ENCODE data around the gene TRIM39.

Gene TRIM39

DNA sequence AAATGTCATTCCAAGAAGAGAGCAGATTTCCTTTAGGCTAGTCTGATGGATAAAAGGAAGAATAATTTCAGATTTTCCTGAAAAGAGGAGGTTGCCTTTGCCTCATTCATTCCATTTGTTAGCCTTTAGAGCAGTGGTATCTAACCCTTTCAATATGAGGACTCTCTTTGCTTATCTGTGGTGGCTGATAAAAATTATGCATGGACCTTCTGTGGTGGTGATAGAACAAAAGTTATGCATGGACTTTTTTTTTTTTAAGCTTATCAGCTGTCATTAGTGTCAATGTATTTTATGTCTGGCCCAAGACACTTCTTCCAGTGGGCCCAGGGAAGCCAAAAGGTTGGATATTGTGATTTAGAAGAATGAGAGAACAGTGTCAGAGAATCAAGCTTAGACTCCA is 1.7 kb downstream of the TRIM39 start:
- no peak for DNase-seq

DNA sequence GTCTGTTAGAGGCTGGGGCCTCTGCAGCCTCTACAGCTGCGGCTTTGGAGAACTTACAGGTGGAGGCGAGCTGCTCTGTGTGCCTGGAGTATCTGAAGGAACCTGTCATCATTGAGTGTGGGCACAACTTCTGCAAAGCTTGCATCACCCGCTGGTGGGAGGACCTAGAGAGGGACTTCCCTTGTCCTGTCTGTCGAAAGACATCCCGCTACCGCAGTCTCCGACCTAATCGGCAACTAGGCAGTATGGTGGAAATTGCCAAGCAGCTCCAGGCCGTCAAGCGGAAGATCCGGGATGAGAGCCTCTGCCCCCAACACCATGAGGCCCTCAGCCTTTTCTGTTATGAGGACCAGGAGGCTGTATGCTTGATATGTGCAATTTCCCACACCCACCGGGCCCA is 2.6 kb downstream of the TRIM39 start:
- DNase-seq, result no peak

DNA sequence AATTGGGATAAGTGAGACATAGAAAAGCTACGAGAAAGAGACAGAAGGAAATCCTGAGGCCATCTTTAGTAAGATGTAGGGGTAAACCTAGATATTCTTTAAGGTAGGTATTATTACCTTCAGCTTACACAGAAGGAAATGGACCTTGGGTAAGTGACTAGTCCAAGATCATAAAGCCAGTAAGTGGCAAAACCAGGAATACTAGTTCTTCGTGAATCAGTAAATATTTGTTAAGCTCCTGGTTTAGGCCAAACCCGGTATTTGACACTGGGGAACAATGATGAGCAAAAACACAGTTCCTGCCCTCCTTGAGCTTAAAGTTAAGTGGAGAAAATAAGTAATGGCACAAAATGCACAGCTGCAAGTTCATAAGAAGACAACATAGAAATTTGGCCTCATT is 5.3 kb downstream of the TRIM39 start:
- no peak for DNase-seq

DNA sequence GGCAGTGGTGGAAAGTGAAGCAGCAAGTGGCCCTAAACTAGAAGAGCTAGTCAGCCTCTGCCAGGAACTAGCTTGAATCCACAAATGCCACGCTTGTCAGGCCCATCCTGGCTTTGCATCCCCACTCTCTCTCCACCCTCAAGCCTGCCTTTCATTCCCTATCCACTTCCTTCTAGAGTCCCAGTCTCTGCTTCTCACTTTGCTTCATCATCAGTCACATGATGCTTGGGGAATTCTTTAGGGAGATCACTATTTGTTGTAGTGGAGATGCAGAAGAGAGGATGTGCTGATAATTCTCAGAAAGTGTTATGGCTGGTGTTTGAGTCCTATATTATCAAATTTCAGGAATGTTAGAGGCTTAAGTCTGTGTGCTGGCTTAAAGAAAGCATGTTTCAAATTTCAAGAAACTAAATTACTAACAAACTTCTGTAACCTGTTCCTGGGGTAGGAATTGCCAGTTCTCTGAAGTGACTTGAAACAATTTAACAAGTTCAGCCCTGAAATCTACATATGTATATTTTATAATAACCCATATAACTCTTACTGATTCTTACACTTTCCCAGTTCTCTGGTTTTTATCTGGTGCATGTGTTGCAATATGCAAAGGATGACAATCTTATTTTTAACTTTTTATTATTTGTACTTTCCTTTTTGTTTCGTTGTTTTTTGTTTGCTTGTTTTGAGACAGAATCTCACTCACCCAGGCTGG is 7.5 kb downstream of the TRIM39 start:
- no peak for DNase-seq

DNA sequence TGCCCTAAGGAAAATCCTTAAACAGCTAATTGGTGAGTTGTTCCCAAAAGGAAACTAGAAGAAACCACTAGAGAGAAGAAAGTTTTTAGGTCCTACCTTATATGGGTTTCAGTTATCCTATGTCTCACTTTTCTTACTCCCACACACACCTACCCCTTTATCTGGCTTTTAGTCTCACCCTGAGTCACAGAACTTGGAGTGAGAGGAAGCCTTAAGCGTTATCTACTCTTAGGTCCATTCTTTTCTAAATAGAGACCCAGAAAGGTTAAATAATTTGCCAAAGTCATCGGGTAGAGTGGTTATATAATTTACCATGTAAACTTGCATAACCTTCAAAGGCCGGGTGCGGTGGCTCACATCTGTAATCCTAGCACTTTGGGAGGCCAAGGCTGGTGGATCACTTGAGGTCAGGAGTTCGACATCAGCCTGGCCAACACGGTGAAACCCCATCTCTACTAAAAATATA is 13.9 kb downstream of the TRIM39 start:
- no peak for DNase-seq

DNA sequence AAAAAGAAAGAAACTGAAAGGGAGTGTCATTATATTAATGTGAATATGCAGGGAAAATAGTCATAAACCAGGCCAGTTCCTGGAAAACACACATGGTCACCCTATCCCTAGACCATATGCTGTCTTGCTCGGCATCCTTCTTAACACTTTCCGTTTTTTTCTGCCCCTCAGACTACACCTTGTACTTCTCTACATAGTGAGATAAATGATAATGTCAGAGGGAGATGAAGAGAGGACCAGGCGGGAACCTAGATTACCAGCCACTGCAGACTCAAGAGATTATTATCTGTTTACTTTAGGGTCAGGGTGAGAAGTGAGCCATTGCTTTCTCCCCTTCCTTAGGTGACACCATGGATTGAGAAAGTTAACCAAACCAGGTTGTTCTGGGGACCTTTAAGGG is 14.5 kb downstream of the TRIM39 start:
- no peak for DNase-seq

DNA sequence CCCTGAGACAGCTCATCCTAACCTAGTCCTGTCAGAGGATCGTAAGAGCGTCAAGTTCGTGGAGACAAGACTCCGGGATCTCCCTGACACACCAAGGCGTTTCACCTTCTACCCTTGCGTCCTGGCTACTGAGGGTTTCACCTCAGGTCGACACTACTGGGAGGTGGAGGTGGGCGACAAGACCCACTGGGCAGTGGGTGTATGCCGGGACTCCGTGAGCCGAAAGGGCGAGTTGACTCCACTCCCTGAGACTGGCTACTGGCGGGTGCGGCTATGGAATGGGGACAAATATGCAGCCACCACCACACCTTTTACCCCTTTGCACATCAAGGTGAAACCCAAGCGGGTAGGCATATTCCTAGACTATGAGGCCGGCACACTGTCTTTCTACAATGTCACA is 15.0 kb downstream of the TRIM39 start:
- DNase-seq, result no peak

DNA sequence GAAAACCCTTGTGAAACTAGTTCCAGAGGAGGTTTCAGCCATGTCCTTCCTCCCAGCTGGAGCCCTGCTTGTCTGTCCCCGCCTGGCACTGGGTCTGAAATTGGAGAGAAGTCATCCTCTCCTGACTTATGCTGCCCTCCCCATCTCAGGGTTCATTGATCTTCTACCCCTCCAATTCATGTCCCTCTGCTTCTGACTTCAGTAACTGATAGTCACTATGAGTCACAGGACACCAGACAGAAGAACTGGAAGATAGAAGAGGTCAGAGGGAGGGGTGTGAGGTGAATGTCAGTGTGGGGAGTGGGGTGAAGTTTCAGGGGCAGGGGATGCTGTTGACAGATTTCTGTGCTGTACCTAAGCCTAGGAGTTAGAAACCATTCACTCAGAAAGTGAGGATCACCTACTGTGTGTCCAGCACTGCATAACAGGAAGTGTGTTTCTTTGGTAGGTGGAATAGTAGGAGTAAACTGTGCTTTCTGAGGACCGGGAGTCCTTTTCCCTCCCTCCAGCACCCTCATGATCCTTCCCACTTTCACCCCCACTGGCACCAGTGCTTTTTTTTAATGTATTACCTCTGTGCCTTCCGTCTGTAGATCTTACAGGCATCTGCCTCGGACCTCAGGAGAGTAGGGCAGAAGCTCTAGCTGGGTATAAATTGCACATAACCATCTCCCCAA is 17.6 kb downstream of the TRIM39 start:
- no peak for DNase-seq

DNA sequence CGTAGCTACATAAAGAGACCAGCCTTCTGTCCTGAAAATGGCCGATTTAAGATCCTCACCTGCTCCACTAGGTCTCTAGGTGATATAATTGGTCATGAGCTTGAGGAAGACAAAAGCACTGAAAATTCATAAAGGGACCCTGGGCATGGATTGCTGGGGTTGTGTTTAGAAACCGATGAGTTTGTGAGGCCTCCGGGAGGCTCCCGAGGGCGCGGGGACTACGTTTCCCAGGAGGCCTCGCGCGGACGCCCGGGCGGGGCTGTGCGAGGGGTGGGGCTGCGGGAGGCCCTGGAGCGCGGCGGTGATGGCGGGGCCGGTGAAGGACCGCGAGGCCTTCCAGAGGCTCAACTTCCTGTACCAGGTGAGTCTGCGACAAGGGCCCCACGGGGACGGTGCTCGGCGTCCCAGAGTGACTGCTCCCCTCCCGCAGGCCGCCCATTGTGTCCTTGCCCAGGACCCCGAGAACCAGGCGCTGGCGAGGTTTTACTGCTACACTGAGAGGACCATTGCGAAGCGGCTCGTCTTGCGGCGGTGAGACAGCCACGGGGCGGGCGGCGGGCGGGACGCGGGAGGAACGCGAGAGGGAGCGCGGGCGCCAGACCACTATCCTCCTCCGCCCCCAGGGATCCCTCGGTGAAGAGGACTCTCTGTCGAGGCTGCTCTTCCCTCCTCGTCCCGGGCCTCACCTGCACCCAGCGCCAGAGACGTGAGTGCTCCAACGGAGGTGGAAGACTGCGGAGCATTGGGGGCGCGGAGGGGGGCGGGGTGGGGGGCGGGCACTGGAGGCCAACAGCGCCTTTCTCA is 18.3 kb downstream of the TRIM39 start, which contains the start of gene RPP21:
RPP21 (plus strand) TSS at position 289 of the 804 bp plus-strand sequence; CDS start at position 305, 16 bp downstream.
- DNase-seq, result peak; percentile 11

DNA sequence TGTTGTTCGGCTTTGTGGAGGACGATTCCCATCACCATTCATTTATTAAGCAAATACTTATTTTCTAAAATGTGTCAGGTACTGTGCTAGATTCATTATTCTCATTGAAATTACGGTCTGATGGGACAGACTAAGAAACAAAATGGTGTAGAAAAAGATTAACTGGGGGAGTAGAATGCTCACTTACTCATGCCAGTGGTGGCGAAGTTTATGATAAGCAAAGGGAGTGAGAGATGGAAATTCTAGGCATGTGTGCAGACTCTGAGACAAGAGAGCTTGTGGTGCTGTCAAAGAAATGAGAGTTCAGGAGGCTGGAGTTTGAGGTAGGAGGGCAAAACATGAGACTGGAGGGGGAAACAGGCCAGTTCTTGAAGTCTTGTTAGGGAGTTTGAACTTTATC is 19.1 kb downstream of the TRIM39 start:
- no peak for DNase-seq

DNA sequence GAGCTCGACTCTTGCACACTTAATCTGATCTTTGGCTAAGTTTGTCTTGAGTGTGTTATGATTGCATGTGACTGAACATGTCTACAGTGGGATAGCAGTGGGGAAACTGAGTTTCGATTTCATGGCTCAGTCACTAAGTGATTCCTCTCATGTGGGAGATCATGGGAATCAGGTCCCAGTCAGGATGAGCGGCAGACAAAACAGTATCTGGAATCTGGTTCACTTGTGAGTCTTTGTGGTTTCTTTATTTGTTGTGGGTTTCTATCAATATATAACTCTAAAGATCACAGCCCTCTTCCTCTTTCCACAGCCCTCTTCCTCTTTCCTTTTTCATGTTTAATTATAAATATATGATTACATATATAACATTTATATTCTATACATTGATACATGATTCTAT is 22.2 kb downstream of the TRIM39 start:
- no peak for DNase-seq

DNA sequence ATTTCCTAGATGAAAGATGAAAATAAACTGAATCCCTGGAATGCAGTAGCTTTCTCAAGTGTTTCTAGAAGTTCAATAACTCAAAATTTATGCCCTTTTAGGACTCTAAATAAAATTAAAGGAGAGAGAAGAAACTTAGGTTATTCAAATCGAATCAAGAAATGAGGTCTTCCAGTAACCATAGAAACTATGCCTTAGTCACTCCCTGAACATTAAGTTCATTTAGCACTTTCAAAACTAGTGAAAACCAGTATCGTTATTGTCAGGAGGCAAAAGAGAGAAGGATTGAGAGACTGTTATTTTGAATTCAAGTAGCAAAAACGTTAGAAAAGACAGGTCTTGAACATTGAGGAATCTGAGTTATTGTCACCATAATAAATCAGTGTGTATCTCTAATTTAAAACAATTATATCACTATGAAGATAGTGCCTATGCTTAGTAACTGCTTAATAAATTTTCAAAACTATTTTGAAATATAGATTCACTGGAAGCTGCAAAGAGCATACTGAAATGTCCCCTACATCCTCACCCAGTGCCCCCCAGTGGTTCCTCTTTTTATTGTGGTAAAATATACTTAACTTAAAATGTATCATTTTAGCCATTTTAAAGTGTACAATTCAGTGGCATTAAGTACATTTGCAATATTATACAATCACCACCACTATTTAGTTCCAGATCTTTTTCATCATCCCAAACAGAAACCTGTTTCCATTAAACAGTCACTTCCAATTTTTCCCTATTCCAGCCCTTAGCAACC is 22.9 kb downstream of the TRIM39 start:
- no peak for DNase-seq

DNA sequence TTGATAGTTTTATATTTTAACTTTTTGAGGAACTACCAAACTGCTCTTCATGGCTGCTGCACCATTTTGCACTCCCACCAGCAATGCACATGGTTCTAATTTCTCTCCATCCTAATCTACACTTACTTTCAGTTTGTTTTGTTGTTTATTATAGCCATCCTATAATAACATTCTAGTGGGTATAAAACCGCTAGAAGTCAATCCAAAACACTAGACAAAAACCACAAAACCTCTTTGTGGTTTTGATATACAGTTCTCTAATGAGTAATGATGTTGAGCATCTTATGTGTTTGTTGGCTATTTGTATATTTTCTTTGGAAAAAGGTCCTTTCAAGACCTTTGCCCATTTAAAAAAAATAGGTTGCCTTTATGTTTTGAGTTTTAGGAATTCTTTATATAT is 23.8 kb downstream of the TRIM39 start:
- no peak for DNase-seq

DNA sequence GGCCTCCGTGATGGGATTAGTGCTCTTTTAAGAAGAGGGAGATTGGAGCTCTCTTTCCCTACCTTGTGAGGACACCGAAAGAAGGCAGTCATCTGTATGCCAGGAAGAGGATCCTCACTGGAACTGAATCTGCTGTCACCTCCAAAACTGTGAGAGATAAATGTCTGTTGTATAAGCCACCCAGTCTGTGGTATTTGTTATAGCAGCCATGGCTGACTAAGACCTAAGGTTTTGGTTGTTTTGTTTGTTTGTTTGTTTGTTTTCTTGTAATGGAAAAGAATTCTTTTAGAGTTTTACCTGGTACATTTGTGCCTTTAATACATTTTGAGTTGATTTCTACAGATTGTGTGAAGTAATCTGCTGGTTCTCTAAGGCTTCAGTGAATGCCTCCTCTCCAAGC is 25.8 kb downstream of the TRIM39 start:
- DNase-seq, result no peak

DNA sequence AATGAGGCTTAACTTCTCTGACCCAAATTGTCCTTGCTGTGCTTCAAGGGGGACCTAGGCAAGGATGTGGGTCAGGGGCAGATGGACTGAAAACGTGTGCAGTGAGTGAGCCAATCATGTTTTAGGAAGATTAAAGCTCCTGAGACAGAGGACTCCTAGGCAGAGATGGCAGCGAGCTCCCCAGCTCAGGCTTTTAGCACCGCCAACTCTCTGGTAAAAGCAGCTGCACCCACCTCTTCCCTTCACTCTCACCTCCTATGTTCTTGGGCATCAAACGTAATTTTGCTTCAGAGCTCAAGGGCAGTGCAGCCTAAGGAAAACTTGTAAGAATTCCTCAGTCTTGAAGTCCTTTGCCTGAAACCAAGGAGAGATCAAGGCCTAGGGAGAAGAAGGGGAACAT is 28.6 kb downstream of the TRIM39 start:
- no peak for DNase-seq

DNA sequence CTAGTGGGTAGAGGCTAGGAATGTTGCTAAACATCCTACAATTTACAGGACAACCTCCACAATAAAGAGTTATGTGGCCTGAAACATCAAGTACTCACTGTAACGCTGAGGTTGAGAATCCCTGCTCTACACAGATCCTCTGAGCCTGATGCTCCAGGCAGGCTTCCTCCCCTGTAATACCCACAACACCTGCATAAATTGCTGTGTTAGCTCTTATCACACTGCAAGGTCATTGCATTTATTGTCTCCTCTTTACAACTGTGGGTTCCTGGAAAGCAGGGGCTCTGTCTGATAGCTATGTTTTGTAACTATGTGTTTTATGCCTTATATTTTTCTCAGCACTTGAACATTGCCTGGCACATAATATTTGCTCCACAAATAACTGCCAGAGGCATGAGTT is 29.8 kb downstream of the TRIM39 start:
- no peak for DNase-seq

DNA sequence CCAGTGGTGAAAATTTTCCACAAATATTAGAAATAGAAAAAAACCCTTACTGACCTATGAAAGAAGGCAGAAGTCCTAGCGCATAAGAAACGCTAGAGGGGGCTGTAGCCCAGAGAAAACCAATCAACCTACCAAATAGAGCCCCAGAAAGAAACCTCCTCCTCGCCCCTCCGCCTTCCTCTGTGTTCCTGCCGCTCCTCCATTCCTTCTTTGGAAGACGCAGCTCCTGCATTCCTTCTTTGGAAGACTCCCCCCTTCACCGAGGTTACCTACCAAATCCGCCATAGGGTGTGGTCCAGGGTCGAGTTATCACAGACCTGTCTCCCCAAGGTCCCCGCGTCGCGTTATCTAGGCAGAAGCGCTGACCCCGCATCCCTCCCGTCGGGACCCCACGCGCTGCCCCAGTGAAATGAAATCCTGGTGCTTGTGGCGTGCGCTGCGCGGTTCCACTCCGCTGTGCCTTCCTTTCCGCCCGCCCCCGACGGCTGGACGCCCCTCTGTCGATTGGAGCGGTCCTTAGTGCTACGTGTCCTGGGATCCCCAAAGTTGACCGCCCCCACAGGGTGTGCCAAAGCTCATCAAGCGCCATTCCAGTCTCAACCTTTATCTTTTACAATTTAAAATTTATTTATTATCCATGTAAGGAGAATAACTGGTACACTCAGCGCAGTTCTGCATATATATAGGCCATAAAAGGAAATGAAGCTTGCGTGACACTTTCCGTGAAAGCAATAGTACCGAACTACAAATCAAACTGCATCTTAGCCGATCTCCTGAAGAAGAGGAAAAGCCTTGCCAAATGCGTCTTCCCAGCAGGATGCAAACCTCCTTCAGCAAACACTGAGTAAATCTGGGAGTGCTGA is 31.2 kb downstream of the TRIM39 start:
- peak; percentile 24 for DNase-seq

DNA sequence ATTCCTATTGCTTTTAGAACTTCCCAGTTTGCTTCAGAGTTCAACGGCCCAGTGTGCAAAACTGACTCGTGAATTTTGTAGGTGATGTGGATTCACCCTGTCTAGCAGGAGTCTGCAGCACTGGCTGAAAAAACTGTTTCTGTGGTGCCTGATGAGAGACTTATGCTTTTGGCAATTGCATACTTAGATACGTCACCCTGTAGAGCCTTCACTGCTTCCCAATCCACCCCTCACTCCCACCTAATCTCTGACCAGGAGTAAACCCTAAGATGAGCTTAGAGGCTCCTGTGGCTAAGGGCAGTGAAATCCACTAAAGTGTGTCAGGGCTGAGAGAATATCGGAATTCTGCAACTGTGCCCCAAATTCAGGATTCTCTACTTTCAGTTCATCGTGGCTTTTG is 32.5 kb downstream of the TRIM39 start:
- DNase-seq, result no peak

DNA sequence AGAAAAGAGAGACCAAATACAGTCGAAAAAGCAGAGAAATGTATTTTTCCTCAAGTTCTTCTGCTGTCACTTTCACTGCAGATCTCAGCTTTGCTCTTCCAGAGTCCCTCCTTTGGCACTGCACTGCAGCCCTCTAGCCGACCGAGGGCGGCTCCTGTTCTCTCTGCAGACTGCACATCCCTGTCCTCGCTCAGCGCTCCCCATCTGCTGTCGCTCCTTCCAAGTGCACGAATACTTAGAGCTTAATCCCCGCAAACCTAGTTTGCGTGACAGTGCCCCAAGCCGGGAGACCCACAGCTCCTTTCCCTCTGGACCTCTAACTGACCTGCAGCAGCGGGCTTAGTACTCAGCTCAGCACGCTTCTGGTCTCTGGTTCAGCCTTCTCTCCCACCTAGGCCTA is 33.4 kb downstream of the TRIM39 start:
- no peak for DNase-seq

DNA sequence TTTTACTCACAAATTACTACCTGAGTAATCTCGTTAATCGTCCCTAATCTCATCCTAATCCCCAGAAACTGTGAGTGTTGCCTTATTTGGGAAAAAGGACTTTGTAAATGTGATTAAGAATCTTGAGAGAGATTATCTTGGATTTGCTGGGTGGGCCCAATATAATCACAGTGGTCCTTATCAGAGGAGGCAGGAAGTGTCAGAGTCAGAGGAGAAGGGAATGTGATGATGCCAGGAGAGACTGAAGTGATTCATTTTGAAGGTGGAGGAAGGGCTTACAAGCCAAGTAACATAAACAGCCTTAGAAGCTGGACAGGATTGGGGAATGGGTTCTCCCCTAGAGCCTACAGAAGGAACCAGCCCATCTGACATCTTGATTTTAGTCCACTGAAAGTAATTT is 34.9 kb downstream of the TRIM39 start:
- DNase-seq, result no peak

DNA sequence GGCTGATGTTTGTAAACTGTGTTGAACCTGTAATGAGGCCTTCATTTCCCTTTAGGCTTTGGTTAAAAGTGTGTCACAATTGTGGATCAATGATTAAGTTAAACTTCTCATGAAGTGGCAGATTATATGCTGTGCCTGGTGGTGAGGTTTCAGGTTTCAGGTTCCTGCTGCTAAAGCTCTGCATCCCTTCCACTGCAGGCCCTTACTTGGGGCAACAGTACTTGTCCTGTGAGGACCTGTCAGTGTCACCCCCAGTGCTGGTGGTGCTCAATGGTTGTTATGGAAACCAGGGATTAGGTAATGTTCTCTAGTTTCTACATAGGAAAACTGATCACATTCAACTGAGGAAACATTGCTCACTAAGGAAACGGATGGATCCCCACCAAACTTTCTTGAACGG is 36.7 kb downstream of the TRIM39 start:
- no peak for DNase-seq

DNA sequence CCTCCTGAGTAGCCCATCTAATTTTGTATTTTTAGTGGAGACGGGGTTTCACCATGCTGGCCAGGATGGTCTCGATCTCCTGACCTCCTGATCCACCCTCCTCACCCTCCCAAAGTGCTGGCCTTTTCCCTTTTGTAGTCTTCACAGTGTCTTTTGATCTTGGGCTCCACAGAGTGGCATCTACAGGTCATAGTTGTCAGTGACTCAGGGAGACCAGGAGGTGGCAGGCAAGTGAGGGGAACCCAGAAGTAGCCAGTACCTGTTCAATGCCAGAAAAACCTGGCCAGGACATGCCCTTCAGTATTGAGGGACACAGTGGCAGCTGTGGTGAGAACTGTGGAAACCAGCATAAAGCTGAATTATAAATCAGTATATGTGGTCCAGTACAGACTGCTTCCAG is 37.9 kb downstream of the TRIM39 start:
- no peak for DNase-seq

All from NCI-H1436 treated with DMSO at 0.1 percent for 48 hours (cell line).